HG02884 (cell line): Measurements from ENCODE around the gene PSME3IP1.

ENCODE experiments used
- ATAC-seq: cut with Tn5 transposase; IDR thresholded peaks from one replicate; pipeline ENCODE4 v1.9.1; 2021; ENCODE audit warnings: mild to moderate bottlenecking, moderate library complexity; ENCODE audit not compliant: unreplicated experiment

Gene PSME3IP1

DNA sequence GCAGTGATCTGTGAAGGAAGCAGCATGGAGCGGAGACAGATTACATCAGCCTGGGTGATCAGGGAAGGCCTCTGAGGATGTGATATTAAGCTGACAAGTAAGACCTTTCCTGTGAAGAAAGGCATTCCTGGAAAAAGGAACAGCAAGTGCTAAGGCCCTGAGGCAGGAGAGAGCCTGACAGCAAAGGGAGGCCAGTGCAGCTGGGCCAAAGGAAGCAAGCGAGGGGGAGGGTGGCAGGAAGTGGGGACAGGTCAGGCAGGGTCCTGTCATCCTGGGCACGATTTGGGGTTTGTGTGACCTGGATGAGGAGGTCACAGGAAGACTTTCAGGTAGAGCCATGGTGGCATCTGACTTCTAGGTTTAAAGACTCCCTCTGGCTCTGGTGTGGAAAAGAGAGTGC lies 81.1 kb downstream of the PSME3IP1 start:
- no peak for ATAC-seq

DNA sequence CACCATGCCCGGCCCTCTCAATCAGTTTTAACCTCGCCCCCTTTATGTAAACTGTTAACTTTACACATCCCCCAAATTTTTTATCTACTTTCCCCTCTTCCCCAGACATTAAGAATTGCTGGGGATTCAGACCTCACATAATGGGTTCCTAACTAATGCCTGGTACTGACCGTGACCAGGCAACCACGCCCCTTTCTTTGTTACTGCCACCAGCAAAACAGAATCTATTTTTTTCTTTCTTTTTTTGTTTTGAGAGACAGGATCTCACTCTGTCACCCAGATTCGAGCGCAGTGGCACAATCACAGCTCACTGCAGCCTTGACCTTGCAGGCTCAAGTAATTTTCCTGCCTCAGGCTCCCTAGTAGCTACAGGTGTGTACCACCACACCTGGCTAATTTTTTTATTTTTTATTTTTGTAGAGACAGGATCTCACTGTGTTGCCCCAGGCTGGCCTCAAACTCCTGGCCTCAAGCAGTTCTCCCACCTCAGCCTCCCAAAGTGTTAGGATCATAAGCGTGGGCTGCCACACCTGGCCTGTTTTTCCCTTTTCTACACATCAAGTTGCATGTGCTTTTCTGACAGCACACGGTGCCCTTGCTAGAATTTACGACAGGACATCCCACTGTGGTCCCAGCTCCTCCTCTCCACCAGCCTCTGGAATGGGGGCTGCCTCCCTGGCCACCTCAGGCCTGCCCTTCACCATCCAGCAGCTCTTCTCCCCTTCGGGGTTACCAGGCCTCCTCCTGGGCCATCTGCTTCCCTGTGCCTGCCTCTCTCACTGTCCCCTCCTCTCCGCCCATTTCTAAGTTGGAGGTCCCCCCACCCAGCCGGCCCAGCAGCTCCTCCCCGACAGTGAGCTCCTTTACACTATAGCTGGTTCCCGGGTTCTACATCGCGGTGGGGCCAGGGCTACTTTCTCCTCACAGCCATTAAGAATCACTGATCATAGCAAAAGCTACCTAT lies 82.7 kb downstream of the PSME3IP1 start:
- no peak for ATAC-seq
